GM18499 (cell line): ENCODE measurements around the gene MTIF2.
A peak's percentile ranks its signal among the peaks of the same experiment; 100 is the strongest.
"Not testable (repeated sequence)": the region's sequence is repeated elsewhere in the genome, so short reads cannot be mapped to it uniquely, and the experiment has no call there.

Experiments used
- ATAC-seq: cut with Tn5 transposase; IDR thresholded peaks from one replicate; pipeline ENCODE4 v1.9.1; 2021; ENCODE audit warnings: moderate number of reproducible peaks; ENCODE audit not compliant: insufficient read depth, unreplicated experiment

MTIF2 gene

GRCh38 chr2:55268907-55269644 is at the start of gene MTIF2:
TSS of gene MTIF2 (minus strand) at chr2:55269231. CDS start at chr2:55263858, 5,373 bp downstream.
- peak; percentile 88 for ATAC-seq

GRCh38 chr2:55314985-55315384 is 46.0 kb upstream of the MTIF2 start:
- ATAC-seq, result no peak

GRCh38 chr2:55311444-55311870 is 42.4 kb upstream of the MTIF2 start:
- peak; percentile 93 for ATAC-seq

GRCh38 chr2:55309446-55309845 is 40.4 kb upstream of the MTIF2 start:
- ATAC-seq, result no peak

DNA sequence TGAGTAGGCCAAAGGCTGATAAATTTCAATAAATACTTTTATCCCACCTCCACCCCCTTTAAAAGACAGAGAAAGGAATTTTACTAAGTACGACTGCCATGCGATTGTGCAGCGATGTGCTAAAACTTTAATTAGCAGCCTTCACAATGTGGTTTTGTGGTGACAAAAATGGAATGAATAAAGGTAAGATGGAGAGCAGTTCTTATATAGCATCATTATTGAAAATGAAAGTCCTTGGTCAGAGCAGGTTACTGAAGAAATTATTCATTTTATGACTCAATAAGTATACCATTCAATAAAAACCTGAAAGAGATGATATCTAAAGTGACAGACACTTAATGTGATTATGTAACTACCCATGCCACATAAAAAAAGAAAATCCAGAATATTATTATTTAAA is 33.2 kb upstream of the MTIF2 start:
- ATAC-seq, result peak; percentile 87

- no peak for ATAC-seq
Measured at GRCh38 chr2:55301277-55301676, 32.2 kb upstream of the MTIF2 start.

GRCh38 chr2:55296393-55296792 is 27.4 kb upstream of the MTIF2 start:
- no peak for ATAC-seq

GRCh38 chr2:55283083-55283482 is 14.1 kb upstream of the MTIF2 start:
- ATAC-seq, result no peak

DNA sequence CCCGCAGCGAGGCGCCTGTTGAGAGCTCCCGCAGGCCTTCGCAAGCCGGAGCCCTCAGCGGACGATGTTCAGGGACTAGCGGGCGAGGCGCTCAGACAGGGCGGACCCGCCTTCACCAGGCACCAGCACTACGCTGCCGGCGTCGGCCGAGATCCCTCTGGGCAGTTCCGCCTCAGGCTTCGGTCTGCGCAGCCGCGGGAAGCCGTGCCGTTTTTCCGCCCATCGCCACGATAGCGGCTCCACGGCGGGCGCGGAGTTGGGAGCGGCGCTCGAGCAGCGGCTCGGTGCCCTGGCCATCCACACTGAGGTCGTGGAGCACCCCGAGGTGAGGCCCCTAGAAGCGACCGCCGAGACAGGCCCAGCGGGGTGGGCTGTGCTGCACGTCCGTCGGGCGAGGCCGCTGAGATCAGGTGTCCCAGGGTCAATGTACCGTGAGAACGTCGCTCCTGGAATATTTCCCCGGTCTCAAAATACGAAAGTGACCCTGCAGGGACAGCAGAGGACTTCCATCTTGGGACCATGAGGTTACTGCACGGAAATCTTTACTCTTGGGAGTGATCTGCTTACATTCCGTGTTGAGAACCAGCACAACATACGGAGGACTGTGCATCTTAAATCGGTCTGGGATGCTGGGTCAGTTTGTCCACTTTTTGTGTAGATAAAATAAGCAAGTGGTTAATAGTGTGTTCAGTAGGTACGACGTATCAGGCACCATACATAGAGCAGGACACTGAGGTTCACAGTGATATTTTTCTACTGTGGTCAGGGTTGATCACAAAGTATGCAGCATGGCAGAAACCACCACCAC is 13.3 kb upstream of the MTIF2 start:
- ATAC-seq, result no peak

DNA sequence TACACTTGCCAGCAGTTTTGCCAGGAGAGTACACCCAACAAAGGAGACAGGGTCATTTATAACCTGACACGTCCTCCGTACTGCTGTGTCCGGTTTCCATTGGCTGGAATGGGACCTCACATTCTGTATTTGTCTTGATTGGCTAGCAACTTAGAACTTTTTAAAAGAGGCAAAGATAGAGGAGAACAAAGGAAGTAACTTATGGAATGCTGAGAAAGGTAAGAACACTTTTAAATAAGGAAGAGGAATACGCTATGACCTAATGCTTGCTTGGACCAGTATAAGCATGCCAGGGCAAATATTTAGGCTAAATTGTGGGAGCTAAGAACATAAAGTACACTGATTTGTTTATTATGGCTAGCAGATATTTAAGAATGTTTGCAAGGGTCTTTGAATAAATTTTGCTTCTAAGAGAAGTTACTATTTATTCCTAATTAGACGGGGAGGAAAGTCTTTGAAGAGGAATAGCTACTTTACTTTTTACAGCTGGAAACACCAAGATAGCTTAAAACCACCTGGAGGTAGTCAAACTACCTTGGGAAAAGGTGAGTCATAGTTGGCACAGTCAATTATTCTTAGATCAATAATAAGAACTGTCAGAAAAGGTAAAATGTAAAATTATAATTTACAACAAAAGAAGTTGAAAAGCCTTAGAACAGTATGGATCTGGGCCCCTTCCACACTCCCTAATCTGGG is 12.0 kb upstream of the MTIF2 start:
- not testable (repeated sequence) for ATAC-seq

- ATAC-seq, result not testable (repeated sequence)
Measured at GRCh38 chr2:55279859-55280424, 10.9 kb upstream of the MTIF2 start.

DNA sequence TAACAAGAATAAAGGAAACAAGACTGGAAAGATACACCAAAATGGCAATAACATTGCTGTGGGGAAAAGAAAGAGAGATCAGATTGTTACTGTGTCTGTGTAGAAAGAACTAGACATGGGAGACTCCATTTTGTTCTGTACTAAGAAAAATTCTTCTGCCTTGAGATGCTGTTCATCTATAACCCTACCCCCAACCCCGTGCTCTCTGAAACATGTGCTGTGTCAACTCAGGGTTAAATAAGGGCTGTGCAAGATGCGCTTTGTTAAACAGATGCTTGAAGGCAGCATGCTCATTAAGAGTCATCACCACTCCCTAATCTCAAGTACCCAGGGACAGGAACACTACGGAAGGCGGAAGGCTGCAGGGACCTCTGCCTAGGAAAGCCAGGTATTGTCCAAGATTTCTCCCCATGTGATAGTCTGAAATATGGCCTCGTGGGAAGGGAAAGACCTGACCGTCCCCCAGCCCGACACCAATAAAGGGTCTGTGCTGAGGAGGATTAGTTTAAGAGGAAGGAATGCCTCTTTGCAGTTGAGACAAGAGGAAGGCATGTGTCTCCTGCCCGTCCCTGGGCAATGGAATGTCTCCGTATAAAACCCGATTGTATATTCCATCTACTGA is 10.3 kb upstream of the MTIF2 start:
- ATAC-seq, result not testable (repeated sequence)

GRCh38 chr2:55277310-55277709 is 8.3 kb upstream of the MTIF2 start:
- no peak for ATAC-seq

DNA sequence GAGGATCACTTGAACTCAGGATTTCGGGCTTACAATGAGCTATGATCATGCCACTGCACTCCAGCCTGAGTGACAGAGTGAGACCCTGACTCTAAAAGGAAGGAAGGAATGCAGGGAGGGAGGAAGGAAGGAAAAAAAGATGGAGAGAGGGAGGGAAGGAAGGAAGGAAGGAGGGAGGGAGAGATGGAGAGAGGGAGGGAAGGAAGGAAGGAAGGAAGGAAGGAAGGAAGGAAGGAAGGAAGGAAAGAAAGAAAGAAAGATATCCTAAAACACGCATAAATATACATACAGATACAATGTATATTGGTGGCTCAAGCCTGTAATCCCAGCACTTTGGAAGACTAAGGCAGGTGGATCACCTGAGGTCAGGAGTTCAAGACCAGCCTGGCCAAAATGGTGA is 5.3 kb upstream of the MTIF2 start:
- ATAC-seq, result not testable (repeated sequence)

DNA sequence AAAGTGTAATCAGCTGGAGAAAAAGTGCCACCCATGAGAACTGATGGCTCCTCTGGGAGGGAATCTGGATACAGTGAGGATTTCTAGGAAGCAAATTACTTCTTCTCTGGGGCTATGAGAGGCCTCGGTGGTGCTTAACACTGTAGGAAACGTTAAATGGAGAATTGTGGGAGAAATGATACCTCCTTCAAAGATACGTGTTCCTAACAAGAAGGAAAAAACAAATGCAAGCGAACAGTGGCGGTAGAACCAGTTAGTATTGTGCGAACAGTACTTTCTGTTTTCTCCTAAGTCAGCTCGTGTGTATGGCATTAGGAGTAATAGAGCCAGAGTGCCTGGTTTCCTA is 587 bp upstream of the MTIF2 start:
- ATAC-seq, result no peak

- no peak for ATAC-seq
Measured at GRCh38 chr2:55268288-55268906, 634 bp downstream of the MTIF2 start.

- ATAC-seq, result not testable (repeated sequence)
Measured at GRCh38 chr2:55259586-55259985, 9.4 kb downstream of the MTIF2 start.

DNA sequence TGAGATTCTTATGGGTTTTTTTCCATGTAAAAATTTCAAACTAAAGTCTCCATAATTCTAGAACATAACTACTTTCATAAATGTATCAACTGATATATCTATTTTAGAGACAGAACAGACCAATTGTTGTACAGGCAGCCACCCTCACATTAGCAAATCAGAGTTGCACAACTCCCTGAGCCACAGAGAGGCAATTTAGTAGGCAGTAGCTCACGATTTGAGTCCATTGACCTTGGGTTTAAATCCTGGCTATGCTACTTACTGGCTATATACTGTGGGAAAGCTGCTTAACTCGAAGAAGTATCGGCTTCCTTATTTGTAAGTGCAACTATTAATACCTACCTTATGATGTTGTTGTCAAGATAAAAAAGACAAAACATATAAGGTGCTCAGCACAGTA is 16.2 kb downstream of the MTIF2 start:
- no peak for ATAC-seq

- ATAC-seq, result no peak
Measured at GRCh38 chr2:55247025-55247424, 22.0 kb downstream of the MTIF2 start.

- no peak for ATAC-seq
Measured at GRCh38 chr2:55245411-55245810, 23.6 kb downstream of the MTIF2 start.
